GM12878 (cell line): ENCODE results near the gene BCAT1. TPM values are rescaled to one million over a fixed set of nuclear protein-coding genes. Genes with fewer than 3 reads are reported as not detected.

Source experiments
- CBX5 ChIP-seq: sonication (generic); IDR thresholded peaks from 2 replicates; pipeline ENCODE4 v1.6.1; 2016; ENCODE audit warnings: low read depth, moderate library complexity, mild to moderate bottlenecking, inconsistent platforms
- ESRRA ChIP-seq: IDR thresholded peaks from 2 replicates; pipeline ENCODE4 v1.6.1; 2012; ENCODE audit warnings: mild to moderate bottlenecking, low read length, improper control_type of control experiment
- HDAC6 ChIP-seq: fragments of 200-600 bp; sonication (generic); IDR thresholded peaks from one replicate; pipeline ENCODE4 v1.8.0; 2017; ENCODE audit warnings: antibody characterized with exemption; ENCODE audit not compliant: unreplicated experiment
- NR2C2 ChIP-seq: IDR thresholded peaks from 2 replicates; pipeline ENCODE4 v1.6.1; 2011; ENCODE audit warnings: borderline replicate concordance, low read depth; ENCODE audit not compliant: control insufficient read depth, insufficient read length
- RAD51 ChIP-seq: fragments of 450-650 bp; IDR thresholded peaks from 2 replicates; pipeline ENCODE4 v1.6.1; 2016; ENCODE audit warnings: moderate library complexity, mild to moderate bottlenecking, inconsistent platforms
- RFX5 ChIP-seq: IDR thresholded peaks from 2 replicates; pipeline ENCODE4 v1.6.1; 2011; ENCODE audit warnings: low read depth, low read length, improper control_type of control experiment
- polyA plus RNA-seq, 11 experiments: library from polyadenylated mRNA; depleted of rRNA in 4 of 11; unstranded in 6 of 11; stranded (reverse) in 5 of 11; fragments of >200 nt; fragmentation: Nextera tagmentation in 4 of 11; fragmentation: Illumina TruSeq in 1 of 11; extraction: Ambion mirVana in 4 of 11; extraction: Trizol in 1 of 11; gene quantifications; 1 replicate in 1 of 11; 2 replicates in 10 of 11; pipeline versions ENCODE4 v1.2.1 to v1.2.3, GENCODE V29; 2011 to 2016; ENCODE audit warnings: inconsistent platforms in 2 of 11, missing spikeins in 2 of 11, low read depth in 1 of 11
- total RNA-seq, 4 experiments: library from RNA; depleted of rRNA in 3 of 4; stranded (reverse); fragments of >200 nt in 3 of 4; fragmentation: Illumina TruSeq in 1 of 4; extraction: Trizol in 1 of 4; gene quantifications; 2 replicates each; pipeline versions ENCODE4 v1.2.1 to v1.2.3, GENCODE V29; 2013 to 2021
- TF ChIP-seq, protein P1 (sequence below): fragments of 450-650 bp; IDR thresholded peaks from 2 replicates; pipeline ENCODE4 v1.6.1; 2017; ENCODE audit warnings: mild to moderate bottlenecking, moderate library complexity
- TF ChIP-seq, protein P2 (sequence below): IDR thresholded peaks from 2 replicates; pipeline ENCODE4 v1.6.1; 2012; ENCODE audit warnings: low read depth, low read length, improper control_type of control experiment
- TF ChIP-seq, protein P3 (sequence below): fragments of 450-650 bp; IDR thresholded peaks from 2 replicates; pipeline ENCODE4 v1.6.1; 2017; ENCODE audit warnings: low read depth, mild to moderate bottlenecking, moderate library complexity
- TF ChIP-seq, protein P4 (sequence below): IDR thresholded peaks from 2 replicates; pipeline ENCODE4 v1.6.1; 2012; ENCODE audit warnings: low read depth, low read length, improper control_type of control experiment

Gene BCAT1
- total and polyA plus RNA-seq, 10 of the 15 experiments (the other 5 are each of a cell fraction or from before 2014, with no cell fraction given) = 26.2 to 187 (median 81.9) TPM

DNA sequence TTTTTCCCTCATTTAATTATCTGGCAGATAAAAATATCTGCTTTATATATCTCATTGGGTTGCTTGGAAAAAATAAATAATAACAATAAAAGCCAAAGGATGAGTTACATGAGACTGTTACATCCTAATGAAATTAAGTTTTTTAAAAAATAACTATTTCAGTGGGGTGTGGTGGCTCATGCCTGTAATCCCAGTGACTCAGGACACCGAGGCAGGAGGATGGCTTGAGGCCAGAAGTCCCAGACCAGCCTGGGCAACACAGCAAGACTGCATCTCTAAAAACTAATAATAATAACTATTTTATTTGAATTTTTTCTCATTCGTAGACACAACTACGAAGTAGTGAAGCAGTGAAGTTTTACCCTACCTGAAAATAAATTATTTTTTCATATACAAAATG, 103.3 kb downstream of the BCAT1 start (continued):
- TF ChIP-seq NR2C2 (no peak), RAD51 (no peak), ESRRA (no peak), CBX5 (no peak), HDAC6 (no peak), RFX5 (no peak)
- TF ChIP-seq, protein P1, sequence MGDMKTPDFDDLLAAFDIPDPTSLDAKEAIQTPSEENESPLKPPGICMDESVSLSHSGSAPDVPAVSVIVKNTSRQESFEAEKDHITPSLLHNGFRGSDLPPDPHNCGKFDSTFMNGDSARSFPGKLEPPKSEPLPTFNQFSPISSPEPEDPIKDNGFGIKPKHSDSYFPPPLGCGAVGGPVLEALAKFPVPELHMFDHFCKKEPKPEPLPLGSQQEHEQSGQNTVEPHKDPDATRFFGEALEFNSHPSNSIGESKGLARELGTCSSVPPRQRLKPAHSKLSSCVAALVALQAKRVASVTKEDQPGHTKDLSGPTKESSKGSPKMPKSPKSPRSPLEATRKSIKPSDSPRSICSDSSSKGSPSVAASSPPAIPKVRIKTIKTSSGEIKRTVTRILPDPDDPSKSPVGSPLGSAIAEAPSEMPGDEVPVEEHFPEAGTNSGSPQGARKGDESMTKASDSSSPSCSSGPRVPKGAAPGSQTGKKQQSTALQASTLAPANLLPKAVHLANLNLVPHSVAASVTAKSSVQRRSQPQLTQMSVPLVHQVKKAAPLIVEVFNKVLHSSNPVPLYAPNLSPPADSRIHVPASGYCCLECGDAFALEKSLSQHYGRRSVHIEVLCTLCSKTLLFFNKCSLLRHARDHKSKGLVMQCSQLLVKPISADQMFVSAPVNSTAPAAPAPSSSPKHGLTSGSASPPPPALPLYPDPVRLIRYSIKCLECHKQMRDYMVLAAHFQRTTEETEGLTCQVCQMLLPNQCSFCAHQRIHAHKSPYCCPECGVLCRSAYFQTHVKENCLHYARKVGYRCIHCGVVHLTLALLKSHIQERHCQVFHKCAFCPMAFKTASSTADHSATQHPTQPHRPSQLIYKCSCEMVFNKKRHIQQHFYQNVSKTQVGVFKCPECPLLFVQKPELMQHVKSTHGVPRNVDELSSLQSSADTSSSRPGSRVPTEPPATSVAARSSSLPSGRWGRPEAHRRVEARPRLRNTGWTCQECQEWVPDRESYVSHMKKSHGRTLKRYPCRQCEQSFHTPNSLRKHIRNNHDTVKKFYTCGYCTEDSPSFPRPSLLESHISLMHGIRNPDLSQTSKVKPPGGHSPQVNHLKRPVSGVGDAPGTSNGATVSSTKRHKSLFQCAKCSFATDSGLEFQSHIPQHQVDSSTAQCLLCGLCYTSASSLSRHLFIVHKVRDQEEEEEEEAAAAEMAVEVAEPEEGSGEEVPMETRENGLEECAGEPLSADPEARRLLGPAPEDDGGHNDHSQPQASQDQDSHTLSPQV = no peak
- TF ChIP-seq, protein P2, sequence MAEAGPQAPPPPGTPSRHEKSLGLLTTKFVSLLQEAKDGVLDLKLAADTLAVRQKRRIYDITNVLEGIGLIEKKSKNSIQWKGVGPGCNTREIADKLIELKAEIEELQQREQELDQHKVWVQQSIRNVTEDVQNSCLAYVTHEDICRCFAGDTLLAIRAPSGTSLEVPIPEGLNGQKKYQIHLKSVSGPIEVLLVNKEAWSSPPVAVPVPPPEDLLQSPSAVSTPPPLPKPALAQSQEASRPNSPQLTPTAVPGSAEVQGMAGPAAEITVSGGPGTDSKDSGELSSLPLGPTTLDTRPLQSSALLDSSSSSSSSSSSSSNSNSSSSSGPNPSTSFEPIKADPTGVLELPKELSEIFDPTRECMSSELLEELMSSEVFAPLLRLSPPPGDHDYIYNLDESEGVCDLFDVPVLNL = no peak
- TF ChIP-seq, protein P3, sequence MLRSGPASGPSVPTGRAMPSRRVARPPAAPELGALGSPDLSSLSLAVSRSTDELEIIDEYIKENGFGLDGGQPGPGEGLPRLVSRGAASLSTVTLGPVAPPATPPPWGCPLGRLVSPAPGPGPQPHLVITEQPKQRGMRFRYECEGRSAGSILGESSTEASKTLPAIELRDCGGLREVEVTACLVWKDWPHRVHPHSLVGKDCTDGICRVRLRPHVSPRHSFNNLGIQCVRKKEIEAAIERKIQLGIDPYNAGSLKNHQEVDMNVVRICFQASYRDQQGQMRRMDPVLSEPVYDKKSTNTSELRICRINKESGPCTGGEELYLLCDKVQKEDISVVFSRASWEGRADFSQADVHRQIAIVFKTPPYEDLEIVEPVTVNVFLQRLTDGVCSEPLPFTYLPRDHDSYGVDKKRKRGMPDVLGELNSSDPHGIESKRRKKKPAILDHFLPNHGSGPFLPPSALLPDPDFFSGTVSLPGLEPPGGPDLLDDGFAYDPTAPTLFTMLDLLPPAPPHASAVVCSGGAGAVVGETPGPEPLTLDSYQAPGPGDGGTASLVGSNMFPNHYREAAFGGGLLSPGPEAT = no peak
- TF ChIP-seq, protein P4, sequence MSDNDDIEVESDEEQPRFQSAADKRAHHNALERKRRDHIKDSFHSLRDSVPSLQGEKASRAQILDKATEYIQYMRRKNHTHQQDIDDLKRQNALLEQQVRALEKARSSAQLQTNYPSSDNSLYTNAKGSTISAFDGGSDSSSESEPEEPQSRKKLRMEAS = no peak
- TF ChIP-seq, all 136 proteins: peak for 0
